Cardiac muscle cell (in vitro differentiated cells and primary cell): ENCODE measurements around the gene WDR82. TPM values are rescaled to one million over a fixed set of nuclear protein-coding genes. Genes with fewer than 3 reads are reported as not detected.
A peak's percentile ranks its signal among the peaks of the same experiment; 100 is the strongest.

ENCODE experiments used
- DNase-seq, 2 donors: peaks; one replicate each; pipeline versions ENCODE4 v3.0.0 to v3.0.0-alpha.2; 2010 to 2017; ENCODE audit warnings: low read depth in 1 of 2, low spot score in 1 of 2
- H3K27ac ChIP-seq: fragments of 200-600 bp; sonication (generic); 2 replicates; pipeline ENCODE4 v1.5.1; 2016
- H3K27me3 ChIP-seq: fragments of 200-600 bp; sonication (generic); 2 replicates; pipeline ENCODE4 v1.6.0; 2016; ENCODE audit warnings: control low read depth
- H3K36me3 ChIP-seq: fragments of 200-600 bp; sonication (generic); 2 replicates; pipeline ENCODE4 v1.5.1; 2016; ENCODE audit warnings: control low read depth
- H3K4me1 ChIP-seq: fragments of 200-600 bp; sonication (generic); 2 replicates; pipeline ENCODE4 v1.8.1; 2017; ENCODE audit warnings: low read depth, mild to moderate bottlenecking, mixed run types
- H3K4me3 ChIP-seq: fragments of 200-600 bp; sonication (generic); 2 replicates; pipeline ENCODE4 v1.5.1; 2016; ENCODE audit warnings: mild to moderate bottlenecking
- H3K9me3 ChIP-seq: fragments of 200-600 bp; sonication (generic); 2 replicates; pipeline ENCODE4 v1.5.1; 2017; ENCODE audit warnings: low read depth, mild to moderate bottlenecking, control low read depth
- CTCF ChIP-seq: IDR thresholded peaks from 2 replicates; pipeline ENCODE4 v1.5.1; 2012; ENCODE audit warnings: low read depth, mild to moderate bottlenecking, low read length
- polyA plus RNA-seq: library from polyadenylated mRNA; unstranded; fragments of >200 nt; fragmentation: Nextera tagmentation; extraction: Ambion mirVana; gene quantifications from 2 replicates; pipeline ENCODE4 v1.2.1, GENCODE V29; 2016
- total RNA-seq: library from RNA; depleted of rRNA; stranded (reverse); fragments of >200 nt; gene quantifications from 2 replicates; pipeline ENCODE4 v1.2.3, GENCODE V29; 2016

The WDR82 gene
- total and polyA plus RNA-seq, 2 experiments from 2014 or later, result 30.7 to 35.4 TPM

GRCh38 chr3:52298149-52299098 is 20.0 kb upstream of the WDR82 start:
- TF ChIP-seq CTCF, result peak; percentile 6
- H3K36me3 ChIP-seq, result no peaks in the 10 kb centered on the region
- peak overlapping the region; percentile 79 for H3K27ac ChIP-seq
- peak overlapping the region; percentile 10 for H3K4me3 ChIP-seq
- H3K4me1 ChIP-seq, result peaks cover 33% of the 10 kb centered on the region
- no peaks in the 10 kb centered on the region for H3K27me3 ChIP-seq
- DNase-seq, result peak in 1 of 2 donors; percentile 51
- H3K9me3 ChIP-seq, result no peaks in the 10 kb centered on the region

GRCh38 chr3:52297242-52298148 is 19.0 kb upstream of the WDR82 start:
- DNase-seq, result no peak
- no peak for TF ChIP-seq CTCF
- Histone ChIP-seq H3K4me3 (no peak overlapping the region), H3K27me3 (no peaks in the 10 kb centered on the region), H3K9me3 (no peaks in the 10 kb centered on the region), H3K4me1 (peaks cover 33% of the 10 kb centered on the region), H3K27ac (no peak overlapping the region), H3K36me3 (no peaks in the 10 kb centered on the region)

GRCh38 chr3:52295671-52296208 is 17.3 kb upstream of the WDR82 start:
- no peak for DNase-seq
- peaks cover 30% of the 10 kb centered on the region for H3K4me1 ChIP-seq
- no peak overlapping the region for H3K4me3 ChIP-seq
- H3K36me3 ChIP-seq, result no peaks in the 10 kb centered on the region
- no peaks in the 10 kb centered on the region for H3K27me3 ChIP-seq
- no peak for TF ChIP-seq CTCF
- no peak overlapping the region for H3K27ac ChIP-seq
- no peaks in the 10 kb centered on the region for H3K9me3 ChIP-seq

GRCh38 chr3:52294320-52295150 is 16.1 kb upstream of the WDR82 start:
- TF ChIP-seq CTCF, result no peak
- H3K27me3 ChIP-seq, result no peaks in the 10 kb centered on the region

More at GRCh38 chr3:52294320-52295150, 16.1 kb upstream of the WDR82 start:
- no peaks in the 10 kb centered on the region for H3K36me3 ChIP-seq
- H3K27ac ChIP-seq, result no peak overlapping the region
- peaks cover 18% of the 10 kb centered on the region for H3K4me1 ChIP-seq
- no peak for DNase-seq
- H3K4me3 ChIP-seq, result no peak overlapping the region
- H3K9me3 ChIP-seq, result no peaks in the 10 kb centered on the region
